ENCODE results near the gene MGLL.
"Not testable (repeated sequence)": the region's sequence is repeated elsewhere in the genome, so short reads cannot be mapped to it uniquely, and the experiment has no call there.

Gene MGLL

GRCh38 chr3:127719369-127719768 lies 102.9 kb downstream of the MGLL start:
- DNase-seq = no peak

GRCh38 chr3:127718916-127719290 lies 103.4 kb downstream of the MGLL start:
- DNase-seq = no peak

DNA sequence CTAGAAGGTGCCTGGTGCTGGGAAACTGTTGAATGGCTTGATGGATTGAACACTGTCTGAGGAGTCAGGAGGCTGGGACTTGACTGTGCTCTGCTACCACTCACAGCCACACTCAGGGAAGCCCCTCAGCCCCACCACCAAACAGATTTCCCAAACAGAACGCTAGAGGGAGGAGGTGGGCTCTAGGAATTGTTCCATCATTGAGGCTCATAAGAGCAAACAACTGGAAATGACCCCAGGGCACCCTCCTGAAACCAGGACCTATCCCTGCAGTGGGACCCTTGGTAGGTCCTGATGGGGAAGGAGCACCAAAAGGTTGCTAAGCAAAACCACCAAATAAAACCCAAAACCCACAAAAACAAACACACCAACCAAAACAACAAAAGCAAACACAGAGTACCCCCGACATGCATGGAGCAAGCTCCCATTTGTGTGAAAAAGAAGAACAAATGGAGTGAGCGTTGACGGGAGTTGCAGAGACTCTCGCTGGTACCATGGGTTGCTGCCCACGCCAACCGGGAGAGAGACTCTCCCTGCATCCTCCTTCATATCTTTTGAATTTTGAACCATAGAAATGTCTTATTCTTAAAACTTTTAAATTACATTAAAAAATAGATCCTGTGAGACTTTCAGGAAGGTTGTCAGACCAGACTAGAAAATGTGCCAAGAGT lies 103.9 kb downstream of the MGLL start:
- DNase-seq = no peak

DNA sequence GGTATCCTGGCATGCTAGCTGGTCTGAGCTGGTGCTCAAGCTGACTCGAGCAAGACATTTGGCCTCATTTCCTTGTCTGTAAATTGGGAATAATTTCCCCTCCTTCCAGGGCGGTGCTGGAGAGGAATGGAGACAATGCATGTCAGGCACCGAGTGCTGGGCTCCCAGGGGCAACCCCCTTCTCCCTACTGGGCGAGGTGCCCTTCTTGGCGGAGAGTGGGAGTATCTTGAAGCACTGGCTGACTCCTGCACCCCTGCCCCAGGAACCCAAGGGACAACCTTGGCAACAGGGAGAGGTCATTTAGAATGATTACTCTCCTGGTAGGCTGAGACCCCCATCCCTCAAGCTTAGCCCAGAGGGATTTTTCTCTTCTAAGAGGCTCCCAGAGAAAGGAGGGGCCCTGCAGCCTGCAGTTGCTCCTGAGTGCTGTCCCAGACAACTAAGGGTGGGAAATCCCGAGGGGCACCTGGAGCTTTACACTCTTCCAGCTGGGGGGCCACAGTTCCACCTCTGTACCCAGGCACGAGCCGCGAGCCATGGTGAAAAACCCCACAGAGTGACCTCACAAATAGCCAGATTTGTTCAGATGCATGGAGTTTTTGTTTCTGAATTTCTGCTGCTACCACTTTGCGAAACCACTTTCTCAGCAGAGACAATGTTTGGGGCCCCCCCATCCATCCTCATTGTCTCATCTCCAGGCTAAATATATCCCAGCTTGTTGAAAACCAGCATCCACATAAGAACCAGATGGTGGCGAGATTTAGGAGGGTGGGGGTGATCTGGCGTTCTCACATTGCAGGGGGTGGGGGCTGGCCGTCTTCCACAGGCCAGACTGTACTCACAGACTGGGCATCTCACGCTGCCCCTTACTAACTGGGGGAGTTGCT lies 104.7 kb downstream of the MGLL start:
- DNase-seq = no peak

DNA sequence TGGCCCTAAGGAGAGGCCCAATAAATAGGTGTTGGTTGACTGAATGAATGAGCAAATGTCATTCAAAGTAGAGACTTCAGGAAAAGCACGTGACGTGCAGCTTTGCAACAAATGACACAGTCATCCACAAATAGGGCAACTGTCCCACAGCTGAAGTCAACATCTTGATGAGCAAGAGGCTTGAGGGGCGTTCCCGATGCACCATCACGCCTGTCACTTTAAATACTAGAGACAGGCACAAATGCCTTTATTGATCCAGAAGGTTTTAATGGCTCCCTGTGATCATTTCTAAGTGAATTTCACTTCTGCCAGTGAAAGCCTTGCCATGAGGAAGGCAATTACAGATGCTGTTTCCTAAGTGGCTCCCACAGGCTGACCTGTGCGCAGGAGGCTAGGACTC lies 105.9 kb downstream of the MGLL start:
- no peak for DNase-seq

- DNase-seq = no peak
Measured at GRCh38 chr3:127715532-127715931, 106.8 kb downstream of the MGLL start.

DNA sequence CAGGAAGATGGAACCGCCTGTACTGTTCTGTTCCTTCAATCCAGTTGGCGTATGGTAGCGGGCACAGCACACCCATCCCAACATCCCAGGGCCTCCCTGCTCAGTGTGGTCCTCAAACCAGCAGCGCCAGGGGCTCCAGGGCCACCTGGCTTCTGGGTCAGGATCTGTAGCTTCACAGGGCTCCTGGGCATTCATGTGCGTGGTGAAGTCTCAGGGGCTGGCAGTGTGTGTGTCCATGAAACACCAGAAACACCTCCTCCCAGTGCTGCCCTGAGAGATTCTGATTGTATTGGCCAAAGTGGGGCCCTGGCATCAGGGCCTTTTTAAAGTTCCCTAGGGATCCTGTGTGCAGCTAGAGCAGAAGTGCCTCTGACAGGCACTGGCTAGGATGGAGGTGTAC lies 107.4 kb downstream of the MGLL start:
- DNase-seq = no peak

- DNase-seq = no peak
Measured at GRCh38 chr3:127714125-127714571, 108.2 kb downstream of the MGLL start.

DNA sequence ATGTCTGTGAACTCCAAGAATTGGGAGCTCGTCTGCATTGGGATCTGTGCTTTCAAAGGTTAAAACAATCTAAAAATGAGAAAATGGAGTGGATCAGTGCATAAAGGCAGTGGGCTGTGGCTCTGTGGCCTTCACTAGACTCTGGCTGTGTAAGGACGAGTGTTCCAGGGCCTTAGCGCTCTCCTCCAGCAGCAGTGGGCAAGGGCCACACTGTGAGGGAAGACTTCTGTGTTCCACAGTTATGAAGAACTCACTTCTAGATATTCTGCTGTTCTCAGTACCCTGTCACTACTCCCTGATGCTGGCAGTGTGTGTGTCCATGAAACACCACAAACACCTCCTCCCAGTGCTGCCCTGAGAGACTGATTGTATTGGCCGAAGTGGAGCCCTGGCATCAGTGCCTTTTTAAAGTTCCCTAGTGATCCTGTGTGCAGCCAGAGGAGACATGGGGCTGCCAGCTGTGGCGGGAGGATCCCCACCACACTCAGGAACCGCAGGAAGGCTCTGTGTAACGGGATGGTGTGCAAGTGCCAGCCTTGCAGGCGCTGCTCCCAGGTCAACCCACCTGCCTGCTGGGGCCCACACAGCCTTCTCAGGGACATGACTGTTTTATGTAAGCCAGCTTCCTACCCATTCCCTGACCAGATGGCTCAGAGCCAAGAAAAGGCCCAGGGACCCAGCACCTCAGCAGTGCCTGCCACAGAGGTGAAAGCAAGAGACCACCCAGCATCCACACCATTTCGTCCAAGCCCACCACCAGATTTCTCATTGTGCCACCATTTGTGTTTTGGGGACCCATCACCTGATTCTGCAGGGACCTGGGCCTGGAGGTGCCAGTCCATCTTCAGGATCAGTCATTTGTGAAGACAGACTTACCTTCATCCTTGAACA lies 109.2 kb downstream of the MGLL start:
- DNase-seq = no peak

GRCh38 chr3:127712461-127712860 lies 109.9 kb downstream of the MGLL start:
- no peak for DNase-seq

DNA sequence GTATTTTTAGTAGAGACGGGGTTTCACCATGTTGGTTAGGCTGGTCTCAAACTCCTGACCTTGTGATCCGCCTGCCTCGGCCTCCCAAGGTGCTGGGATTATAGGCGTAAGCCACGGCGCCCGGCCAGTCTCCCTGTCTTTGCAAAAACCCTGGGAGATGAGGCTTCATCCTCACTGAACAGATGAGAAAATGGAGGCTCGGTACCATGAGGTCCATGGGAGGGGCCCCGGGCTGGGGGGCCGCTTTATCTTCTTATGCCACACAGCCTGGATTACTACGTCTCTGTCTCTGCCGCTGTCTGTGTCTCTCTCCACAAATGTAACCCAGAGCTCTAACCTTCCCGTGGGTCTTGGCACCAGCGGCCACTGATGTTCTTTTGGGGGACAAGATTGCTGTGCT lies 110.4 kb downstream of the MGLL start:
- DNase-seq = no peak

DNA sequence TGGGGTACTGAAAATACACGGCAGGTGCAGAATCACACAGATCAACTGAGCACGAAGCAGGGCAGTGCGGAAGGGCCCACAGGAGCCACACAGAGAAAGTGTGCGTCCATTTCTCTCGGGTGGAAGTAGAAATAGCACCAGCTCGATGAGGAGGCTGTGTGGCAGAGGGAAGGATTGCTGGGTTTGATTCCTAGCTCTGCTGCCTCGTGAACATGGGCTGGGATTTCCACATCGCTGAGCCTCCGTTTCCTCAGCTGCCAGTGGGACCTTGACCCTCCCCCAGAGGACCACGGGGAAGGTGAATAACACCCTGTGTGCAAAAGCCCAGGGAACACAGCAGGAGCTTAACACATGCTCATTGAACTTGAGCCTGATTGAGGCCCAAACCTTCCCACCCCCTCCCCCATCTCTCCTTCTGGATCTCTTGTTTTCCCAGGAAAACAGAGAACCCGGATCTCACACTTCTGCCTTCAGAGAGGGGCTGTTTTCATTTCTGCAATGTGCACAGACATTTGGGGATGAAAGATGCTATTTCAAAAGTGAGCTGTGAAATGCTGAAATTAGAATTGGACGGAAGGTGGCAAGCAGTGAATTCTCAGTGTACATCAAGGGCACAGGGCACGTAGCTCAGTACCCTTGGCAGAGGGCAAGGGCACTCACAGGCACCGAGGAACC lies 111.2 kb downstream of the MGLL start:
- DNase-seq = no peak

- no peak for DNase-seq
Measured at GRCh38 chr3:127710155-127710941, 112.0 kb downstream of the MGLL start.

DNA sequence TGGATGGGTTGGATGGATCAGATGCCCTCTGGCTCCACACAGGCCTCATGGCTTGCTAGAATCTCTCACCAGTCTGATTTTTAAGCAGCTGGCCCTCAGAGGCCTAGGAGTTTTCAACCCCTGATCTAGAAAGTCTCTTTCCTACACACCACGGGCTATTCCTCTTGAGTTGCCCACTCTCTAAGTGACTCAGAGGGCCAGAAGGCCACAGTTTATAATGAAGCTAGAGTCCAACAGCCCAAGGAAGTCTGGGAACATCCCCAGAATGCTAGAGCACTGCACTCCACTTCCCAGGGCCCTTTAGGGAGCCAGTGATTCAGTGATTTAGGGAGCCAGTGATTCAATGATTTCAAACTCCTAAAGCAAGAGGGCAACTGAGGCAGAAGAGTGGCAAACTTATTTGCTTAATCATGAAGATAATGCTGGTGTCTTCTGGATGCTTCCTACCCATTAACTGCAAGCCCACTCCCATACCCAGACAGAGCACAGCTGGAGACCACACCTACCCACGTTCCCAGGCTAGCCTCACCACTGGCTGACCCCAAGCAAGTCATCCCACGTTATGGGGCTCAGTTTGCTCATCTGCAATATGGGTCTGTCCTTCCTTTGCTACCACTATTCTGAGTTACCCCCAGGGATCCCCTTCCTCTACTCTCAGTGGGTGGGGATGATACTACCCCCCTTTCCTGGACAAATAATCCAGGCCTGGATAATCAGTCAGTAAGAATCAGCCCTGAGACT lies 112.8 kb downstream of the MGLL start:
- DNase-seq = no peak

GRCh38 chr3:127708837-127709236 lies 113.5 kb downstream of the MGLL start:
- no peak for DNase-seq

DNA sequence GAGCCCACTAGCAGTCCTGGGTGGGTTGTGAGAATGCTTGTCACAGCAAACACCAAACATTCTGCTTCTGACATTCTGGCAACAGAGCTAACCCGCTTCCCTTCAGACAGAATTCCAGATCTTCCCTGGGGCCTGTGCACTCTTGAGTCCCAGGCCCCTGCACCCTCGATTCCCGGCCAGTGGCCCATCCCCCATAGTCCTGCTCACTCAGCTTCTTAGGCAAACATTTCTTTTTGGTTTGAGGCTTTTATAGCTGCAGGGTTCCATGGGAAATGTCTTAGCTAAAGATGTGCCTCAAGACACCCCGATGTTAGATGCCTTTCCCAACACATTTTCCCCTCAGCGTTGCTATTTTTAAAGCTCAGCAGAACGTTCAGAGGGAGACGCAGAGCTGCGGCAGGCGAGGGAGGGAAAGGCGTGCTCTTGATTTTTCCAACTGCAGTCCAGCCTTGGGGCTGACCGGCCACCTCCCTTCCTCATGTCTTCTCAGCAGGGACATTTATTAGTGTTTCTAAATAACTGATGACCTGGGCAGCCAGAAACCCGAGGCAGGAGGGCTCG lies 114.4 kb downstream of the MGLL start:
- DNase-seq = no peak

GRCh38 chr3:127706785-127707351 lies 115.4 kb downstream of the MGLL start:
- no peak for DNase-seq

DNA sequence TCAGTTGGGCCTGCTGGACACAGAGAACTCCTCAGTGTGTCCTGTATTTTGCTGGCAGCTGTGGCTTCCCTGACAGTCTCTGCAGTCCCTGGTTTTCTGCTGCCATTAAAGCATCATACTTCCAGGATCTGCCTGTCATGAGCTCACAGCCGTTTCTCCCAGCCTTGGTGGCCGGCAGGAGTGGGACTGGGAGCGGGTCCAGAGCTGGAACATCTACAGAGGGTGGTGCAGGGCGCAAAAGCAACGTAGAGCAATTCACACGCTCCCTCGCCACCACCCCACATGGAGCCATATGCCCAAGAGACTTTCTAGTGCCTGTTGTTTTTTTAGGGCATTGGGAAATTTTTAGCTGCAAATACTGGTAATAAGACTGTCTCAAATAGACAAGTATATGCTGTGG lies 116.0 kb downstream of the MGLL start:
- DNase-seq = no peak

DNA sequence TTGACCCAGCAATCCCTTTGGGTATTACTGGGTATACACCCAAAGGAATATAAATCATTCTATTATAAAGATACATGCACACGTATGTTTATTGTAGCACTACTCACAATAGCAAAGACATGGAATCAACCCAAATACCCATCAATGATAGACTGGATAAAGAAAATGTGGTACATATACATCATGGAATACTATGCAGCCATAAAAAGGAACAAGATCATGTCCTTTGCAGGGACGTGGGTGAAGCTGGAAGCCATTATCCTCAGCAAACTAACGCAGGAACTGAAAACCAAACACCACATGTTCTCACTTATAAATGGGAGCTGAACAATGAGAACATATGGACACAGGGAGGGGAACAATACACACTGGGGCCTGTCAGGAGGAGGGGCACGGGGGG lies 117.5 kb downstream of the MGLL start:
- not testable (repeated sequence) for DNase-seq

DNA sequence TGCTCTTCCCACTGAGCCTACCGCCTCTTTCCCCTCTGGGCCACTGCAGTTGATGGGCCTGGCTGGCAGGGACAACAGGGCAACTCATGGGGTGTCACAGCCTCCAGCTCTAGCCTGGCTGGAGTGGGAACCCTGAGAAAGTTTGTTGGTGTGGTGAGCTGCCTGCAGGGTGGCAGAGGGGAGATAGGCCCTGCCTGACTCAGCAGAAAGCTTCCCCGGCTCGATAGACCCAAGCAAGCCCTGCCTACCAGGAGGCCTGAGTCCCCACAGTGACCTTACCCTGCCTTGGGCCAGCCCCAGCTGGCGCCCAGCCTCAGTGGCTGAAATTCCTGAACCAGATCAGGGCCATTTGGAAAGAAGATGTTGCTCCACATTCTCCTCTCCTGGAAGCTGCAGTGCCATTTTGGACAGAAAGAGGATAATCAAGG lies 120.2 kb downstream of the MGLL start:
- DNase-seq = no peak
